Neural cell (in vitro differentiated cells): ENCODE data around the gene CNTNAP2.

Source experiments
- CTCF ChIP-seq: fragments of 450-650 bp; IDR thresholded peaks from 2 replicates; pipeline ENCODE4 v1.5.1; 2014; ENCODE audit warnings: antibody characterized with exemption, mild to moderate bottlenecking, moderate library complexity; ENCODE audit not compliant: poor library complexity, severe bottlenecking
- EP300 ChIP-seq: fragments of 450-650 bp; conservative IDR thresholded peaks from 2 replicates; pipeline ENCODE4 v1.6.1; 2014; ENCODE audit warnings: antibody characterized with exemption, mild to moderate bottlenecking, moderate library complexity; ENCODE audit not compliant: poor library complexity, severe bottlenecking
- EZH2 ChIP-seq: fragments of 200-600, 300-800 bp; shearing (Covaris generic), sonication (generic); IDR thresholded peaks from 2 replicates; pipeline ENCODE4 v1.6.1; 2014; ENCODE audit warnings: antibody characterized with exemption, low read length, borderline replicate concordance, mild to moderate bottlenecking; ENCODE audit not compliant: insufficient read depth, poor library complexity, severe bottlenecking
- RAD21 ChIP-seq: fragments of 450-650 bp; conservative IDR thresholded peaks from 2 replicates; pipeline ENCODE4 v1.6.1; 2014; ENCODE audit warnings: antibody characterized with exemption, mild to moderate bottlenecking, moderate library complexity
- TAF1 ChIP-seq: IDR thresholded peaks from 2 replicates; pipeline ENCODE4 v1.6.1; 2012; ENCODE audit warnings: low read depth

GRCh38 chr7:146185844-146186243, 69.2 kb downstream of the CNTNAP2 start:
- no peak for TF ChIP-seq CTCF
- TF ChIP-seq TAF1 = no peak
- TF ChIP-seq EZH2 = no peak
- no peak for TF ChIP-seq EP300
- no peak for TF ChIP-seq RAD21
